ENCODE measurements around the gene GAB3.
A peak's percentile ranks its signal among the peaks of the same experiment; 100 is the strongest.

Gene GAB3, protein sequence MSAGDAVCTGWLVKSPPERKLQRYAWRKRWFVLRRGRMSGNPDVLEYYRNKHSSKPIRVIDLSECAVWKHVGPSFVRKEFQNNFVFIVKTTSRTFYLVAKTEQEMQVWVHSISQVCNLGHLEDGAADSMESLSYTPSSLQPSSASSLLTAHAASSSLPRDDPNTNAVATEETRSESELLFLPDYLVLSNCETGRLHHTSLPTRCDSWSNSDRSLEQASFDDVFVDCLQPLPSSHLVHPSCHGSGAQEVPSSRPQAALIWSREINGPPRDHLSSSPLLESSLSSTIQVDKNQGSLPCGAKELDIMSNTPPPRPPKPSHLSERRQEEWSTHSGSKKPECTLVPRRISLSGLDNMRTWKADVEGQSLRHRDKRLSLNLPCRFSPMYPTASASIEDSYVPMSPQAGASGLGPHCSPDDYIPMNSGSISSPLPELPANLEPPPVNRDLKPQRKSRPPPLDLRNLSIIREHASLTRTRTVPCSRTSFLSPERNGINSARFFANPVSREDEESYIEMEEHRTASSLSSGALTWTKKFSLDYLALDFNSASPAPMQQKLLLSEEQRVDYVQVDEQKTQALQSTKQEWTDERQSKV

DNA sequence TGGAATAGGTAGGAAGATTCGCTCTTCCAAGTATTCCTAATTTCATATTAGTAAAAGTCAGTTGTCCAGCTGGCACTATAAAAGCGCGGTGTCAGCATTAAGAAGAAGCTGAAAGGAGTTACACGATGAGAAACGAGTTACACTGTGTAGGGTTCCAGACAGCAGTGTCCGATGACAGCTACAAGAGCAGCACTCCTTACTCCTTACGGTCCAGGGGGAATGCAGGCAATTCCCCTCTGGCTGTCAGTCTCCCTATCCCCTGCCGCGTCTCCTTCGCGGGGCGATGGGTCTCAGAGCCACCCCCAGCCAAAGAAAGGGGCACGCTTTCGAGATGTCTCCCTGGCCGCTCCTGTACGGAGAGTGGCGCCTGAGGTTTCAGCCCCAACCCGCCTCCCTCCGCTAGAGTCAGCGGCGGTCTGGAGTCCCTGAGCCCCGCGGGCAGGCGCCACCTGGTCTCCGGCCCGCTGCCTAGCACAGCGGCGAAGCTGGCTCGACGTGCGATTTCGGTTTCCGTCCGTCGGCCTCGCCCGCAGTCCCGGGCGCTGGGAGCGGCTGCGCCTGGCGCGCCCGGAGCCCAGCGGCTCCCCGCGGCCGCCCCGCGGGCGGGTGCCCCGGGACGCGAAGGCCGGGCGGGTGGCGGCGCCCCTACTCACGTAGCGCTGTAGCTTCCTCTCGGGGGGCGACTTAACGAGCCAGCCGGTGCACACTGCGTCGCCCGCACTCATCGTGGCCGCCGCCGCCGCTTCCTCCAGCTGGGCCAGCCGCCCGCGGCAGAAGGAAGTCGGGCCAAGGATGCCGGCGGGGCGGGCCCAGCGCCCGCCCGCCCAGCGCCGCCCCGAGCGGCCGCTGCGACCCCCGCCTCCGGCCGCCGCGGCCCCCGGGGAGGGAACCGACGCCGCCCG lies at the start of gene GAB3:
Gene GAB3 (minus strand): TSS at position 777 of the 902 bp plus-strand sequence. CDS start 52 bp downstream, at position 725.
- DNase-seq = peak; percentile 18 to 35

DNA sequence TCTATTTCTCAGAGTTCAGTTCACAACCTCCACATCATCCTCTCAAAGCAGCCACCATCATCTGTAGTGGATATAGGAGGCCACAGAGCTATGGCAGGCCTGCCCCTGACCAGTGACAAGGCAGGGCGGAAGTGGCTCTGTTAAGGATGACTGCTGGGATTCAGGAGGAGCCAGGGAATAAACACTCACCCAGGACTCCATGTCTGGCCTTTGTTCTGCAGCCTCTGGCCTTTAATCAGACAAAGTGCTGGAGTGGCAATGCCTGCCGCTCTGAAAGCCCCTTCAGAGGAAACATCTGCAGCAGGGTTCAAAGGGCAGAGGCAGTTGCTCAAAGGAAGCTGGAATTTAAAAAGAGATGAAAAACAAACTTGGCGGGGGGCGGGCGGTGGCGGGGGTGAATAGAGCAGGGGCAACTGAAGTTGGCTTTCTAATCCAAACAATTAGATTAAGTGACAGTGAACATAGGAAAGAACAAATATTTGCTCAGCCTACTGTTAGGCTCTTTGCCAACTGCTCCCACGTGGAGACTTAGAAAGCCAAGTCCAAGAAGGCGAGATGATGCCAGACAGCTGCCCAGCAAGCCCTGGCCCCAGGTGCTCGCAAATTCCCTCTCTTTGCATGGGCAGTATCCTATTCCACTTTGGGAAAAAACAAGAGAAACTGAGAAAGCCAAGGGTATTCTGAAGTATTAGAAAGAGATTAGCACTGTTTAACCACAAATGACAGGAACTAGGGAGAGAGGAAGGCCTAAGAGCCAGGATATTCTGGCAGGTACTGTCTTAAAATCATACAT lies 48.9 kb upstream of the GAB3 start:
- no peak for DNase-seq

DNA sequence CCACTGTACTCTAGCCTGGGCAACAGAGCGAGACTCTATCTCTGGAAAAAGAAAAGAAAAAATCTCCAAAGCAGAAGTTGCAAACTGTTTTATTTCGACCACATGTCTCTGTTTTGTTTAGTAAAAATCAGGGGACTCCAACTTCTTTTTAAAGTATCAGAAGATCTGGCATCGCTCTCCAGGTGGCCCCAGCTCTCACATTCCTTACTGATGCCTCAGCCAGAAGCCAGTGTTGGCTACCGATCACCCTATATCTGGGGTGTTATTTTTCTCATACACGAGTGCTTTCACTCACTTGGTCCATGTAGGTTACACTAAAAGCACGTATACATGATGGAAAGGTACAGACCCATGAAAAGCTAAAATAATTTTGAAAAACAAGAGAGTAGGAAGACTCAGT lies 46.1 kb upstream of the GAB3 start:
- DNase-seq = no peak

DNA sequence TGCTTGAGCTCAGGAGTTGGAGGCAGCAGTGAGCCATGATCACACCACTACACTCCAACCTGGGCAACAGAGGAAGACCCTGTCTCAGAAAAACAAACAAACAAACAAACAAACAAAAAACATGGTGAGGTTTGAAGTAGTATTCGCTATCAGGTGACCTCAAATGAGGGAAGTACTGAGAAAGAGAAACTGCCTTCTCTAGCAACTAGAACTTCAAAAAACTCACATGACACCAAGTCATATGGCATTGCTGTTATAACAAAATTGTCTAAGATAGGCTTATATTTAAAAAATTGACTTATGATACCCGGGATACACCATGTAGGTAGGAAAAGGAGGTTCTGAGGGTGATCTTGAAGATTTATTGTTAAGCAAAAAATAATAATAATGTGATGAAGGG lies 44.1 kb upstream of the GAB3 start:
- no peak for DNase-seq

DNA sequence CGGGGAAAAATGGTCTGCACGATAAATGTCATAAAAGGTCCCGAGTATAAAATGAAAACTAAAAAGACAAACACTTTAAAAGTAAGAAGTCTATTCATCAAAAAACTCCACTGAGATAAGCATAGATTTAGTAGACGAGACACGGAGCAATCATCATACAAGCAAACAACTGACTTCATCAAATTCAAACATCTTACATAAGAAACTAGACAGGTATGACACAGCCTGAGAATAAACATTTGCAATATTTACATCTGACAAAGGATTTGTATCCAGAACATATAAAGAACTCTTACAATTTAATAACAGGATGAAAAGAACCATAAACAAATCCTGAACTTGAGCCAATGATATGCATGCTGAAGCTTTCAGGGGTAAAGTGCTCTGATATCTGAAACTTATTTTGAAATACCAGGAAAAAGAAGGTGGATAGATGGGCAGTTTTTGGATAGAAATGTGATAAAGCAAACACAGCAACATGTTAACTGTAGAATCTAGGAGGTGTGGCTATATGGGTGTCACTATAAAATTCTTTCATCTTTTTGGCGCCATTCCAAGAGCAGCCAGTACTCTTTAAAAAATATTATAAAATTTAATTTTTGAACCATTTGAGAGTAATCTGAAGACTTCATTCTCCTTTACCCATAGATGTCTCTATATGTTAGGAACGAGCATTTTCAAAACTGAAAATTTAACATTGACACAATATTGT lies 42.4 kb upstream of the GAB3 start:
- no peak for DNase-seq

DNA sequence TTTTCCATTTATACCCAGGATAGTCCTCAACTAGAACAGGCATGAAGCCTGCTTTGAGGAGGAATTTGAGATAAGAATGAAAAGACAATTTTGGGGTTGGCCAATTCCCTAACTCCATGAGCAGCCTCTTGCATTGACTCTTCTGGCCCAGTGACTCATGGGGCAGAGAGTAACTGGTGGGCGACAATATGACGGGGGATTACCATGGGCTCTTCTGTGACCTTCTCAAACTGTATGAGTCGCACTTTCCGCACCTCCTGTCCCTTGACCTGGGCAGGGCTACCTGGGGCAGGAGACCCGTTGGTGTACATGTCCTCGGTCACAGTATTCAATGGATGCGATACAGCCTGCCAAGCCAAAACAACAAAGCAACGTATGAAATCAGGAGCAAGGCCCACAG lies 41.1 kb upstream of the GAB3 start:
- no peak for DNase-seq

DNA sequence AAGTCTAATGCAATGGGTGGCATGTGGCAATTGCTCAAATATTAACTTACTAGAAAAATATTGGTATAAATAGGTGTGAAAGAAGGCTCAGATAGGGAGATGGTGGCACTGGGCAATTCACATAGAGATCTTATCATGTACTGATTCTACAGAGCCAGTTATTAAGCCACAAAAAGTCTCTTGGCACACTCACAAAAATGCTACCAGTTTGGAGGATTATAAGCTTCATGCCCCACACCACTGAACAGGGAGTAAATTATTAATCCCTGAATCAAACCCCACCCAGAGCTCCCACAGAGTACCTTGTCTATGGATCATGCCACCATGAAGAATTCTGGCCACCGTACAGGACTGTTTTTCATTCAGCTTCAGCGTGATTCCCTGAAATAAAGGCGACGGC lies 40.6 kb upstream of the GAB3 start:
- no peak for DNase-seq

DNA sequence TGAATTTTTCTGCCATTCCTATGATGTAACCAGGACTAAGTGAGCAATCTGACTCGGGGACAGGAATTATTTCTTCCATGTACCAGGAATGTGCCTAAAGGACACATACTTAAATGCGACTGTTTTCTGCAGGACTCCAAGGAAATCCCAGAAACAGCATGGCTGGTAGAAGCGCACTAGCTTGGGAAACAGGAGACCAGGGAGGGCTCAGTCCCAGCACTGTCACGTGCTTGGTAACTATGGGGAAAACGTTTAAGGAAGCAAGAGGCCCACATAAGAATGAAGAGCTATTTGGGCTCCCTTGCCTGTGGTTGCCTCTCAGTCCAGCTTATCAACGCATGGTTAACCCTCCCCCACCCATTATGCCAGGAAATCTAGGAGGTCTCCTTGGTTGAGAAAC lies 34.8 kb upstream of the GAB3 start:
- DNase-seq = no peak

DNA sequence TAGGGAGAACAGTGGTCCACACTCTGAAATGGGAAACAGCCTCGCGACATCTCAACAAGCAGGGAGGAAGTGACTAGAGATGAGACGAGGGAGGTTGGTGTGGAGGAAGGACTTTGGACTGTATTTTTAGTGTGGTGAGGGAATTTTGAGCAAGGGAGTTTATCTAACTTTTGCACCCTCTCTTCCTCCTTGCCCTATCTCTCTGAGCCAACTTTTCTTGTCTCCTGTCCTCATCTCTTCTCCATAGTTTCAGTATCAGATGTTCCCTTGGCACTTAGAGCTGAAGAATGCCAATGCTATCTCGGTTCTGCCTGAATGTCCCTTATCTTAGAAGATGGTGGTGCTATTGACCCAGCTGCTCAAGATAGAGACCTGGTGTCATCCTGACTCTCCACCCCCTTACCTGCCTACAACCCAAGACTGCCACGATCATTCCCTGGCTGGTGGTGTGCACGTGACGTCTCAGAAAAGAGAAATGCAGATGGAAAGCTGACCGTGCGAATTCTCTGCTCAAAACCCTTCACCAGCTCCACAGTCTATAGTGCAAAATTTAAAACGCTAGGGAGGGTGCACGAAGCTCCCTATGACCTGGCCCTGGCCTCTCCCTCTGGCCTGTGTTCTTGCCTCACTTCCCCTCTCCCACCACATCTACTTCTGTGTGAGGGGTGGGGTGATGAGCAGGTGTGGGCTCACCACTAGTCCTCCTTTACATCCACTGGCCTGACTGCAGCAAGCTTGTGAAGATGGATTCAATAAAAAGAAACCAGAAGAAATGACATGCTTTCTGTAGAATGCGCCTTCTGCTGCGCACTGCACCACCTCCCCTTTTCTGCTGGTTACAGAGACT lies 33.5 kb upstream of the GAB3 start:
- no peak for DNase-seq

DNA sequence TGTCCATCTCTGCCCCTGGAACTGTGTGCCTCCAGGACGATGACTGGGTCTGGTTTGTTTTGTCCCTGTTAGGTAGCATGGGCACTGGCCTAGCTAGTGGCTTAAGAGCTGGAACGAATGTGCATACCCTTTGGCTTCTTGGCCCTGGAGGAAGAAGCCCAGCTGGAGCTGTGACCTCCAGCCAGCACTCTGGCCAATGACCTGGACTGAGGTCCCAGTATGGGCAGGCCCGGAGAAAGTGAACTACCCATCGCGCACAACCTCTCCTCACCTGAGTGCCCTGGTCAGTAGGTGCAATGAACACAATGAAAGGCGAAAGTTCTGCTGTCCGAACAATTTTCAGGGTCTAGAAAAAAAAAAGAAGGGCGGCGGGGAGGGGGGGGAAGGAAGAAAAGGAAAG lies 30.1 kb upstream of the GAB3 start:
- DNase-seq = no peak

DNA sequence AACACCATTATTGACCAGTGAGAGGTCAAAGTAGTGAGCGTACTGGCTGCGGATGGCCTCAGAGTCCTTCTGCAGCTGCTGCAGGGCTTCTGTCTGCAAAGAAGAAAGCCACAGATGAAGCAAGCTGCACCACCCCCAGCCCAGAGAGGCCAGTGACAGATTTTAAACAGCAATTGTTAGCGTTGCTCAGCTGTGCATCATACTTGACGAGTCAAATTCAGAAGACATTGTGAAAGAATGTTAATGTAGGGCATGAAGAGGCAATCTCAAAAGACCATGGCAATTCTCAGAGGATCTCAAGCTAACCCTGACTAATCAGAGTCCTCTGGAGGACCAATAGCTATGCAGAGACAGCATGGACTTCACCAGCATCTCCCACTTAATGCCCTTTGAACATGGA lies 28.4 kb upstream of the GAB3 start:
- DNase-seq = no peak

DNA sequence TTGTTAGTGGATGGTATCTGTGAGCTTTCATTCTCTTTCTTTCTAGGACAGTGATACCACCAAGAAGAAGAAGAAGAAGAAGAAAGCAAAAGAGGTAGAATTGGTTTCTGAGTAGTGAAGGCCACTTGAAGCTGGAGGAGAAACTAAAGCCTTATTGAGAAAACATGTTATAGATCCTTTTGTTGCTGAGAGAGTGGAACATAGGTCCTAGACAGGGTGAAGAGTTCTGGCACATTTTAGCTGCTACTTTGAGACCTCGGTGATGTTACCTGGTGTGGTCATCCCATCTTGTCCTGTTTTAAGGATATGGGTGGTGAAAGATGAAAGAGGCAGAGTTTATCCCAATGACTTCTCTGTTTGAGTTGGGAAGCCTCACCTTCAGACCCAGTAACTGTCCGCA lies 25.9 kb upstream of the GAB3 start:
- no peak for DNase-seq

DNA sequence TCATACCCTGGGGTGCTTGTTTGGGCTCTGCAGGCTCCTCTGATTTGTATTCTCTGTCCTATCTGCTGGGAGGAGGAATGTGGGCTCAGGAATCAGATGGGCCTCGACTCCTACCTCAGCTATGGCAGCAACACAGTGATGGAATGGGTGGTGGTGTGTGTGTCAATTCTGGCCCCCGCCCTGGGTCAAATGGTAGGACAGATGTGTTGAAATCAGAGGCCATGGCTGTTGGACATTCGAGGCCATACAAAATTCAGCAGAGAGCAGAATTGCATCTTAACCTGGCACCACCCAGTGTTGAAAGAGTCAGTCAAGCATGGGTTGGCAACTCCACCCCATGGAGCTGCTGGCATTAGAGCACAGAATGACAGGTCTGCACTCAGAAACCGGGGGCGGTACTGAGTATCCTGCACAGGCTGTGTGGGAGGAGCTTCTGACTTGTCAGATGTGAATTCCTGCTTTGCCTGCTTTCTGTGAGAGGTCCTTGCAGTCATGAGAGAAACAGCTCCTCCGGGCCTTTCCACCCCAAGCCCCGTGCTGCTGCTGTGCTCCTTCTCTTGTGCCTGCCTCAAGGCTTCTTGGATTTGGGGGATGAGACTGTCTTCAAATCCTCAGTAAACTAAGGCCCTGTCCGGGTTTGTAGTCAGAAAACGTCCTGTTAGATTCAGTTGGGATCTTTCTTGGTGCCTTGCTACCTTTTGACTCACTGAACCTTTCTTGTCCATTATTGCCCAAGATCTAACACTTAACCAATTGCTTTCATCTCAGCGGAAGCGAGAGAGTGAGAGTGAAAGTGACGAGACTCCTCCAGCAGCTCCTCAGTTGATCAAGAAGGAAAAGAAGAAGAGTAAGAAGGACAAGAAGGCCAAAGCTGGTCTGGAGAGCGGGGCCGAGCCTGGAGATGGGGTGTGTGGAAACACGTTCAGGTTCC lies 24.8 kb upstream of the GAB3 start:
- DNase-seq = peak; percentile 45 to 54

DNA sequence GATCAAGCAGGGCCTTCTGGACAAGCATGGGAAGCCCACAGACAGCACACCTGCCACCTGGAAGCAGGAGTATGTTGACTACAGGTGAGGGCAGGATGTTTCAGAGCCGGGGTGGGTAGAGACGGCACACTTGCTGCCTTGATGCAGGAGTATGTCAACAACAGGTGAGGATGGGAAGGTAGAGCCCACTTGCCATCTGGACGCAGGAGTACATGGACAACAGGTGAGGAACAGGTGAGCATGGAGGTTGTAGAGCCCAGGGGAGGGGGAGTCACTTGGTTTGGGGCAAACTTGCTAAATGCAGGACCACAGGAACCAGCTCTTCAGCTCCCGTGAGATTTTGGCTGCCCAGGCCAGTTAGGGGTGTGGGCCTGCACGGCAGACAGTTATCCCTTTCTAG lies 23.7 kb upstream of the GAB3 start:
- DNase-seq = no peak

DNA sequence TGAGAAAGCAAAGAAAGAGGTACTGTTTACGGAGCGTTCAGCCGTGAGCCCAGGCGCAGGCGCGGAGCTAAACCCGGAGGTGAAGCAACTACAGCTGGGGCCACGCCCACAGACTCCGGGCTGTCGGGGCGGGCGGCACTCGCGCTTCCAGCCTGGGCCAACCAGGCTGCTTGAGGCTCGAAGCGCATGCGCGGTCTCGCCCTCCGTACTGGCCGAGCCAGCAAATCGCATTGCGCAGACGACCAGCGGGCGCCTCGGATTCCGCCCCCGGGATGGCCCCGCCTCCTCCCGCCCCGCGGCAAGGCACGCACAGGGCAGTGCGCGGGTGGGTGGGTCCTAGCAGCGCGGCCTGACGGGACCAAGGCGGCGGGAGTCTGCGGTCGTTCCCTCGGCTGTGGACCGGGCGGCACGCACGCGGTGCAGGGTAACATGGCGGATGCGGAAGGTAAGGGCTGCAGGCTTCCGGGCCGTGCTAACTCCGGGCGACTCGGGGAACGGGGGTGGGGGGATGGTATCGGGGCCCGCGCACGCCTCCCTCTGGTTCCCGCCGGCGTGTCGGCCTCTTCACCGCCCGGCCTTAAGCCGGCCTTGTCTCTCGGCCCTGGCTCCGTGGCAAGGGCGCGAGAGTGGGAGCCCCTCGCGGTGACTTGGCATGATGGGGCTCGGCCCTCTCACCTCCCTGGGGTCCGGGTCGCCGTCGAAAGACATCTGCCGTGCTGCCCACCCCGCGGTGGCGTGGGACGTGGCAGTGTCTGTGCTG lies 11.8 kb upstream of the GAB3 start, which contains the start of gene DKC1:
Gene DKC1 (plus strand): TSS at position 328 of the 760 bp plus-strand sequence. CDS start 102 bp downstream, at position 430.
- peak; percentile 91 to 96 for DNase-seq

DNA sequence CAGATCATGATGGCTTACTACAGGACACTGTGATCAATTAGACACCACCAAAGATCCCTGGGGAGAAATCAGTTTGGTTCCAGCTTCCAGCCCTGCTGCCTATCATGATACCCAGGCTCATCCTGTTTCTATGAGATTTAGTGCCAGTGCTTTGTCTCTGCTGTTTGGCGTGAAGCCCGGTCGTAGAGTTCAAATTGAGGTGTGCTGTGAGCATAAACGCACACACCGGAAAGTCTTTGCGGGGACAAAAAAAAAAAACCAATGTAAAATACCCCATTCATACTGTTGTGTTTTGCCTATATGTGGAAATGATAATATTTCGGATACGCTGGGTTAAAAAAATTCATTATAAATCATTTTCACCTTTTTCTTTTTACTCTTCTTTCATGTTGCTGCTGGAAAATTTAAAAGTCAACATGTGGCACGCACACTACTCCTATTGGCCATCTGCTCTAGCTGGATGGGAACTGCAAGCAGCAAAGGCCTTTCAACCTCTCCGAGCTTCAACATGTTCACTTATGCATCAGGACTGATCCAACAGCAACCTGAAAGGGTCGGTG lies 11.2 kb upstream of the GAB3 start:
- DNase-seq = no peak

DNA sequence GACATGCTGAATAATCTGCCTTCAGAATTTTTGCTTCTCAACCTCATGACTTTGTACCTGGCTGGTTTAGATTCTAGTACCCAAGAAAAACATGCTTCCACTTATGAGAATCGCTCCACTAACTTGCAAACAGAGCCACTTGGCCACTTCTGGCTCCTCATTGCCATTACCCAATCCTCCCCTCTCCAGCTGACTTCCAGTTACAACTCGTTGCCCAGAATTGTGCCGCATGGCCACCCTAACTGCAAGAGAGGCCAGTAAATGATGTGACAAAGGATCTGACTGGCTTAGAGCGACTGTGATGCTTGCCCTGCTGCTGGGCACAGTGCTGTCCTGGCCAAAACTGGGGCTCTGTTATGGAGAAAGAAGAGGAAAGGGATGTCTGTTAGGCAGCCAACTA lies 7.8 kb upstream of the GAB3 start:
- DNase-seq = no peak

DNA sequence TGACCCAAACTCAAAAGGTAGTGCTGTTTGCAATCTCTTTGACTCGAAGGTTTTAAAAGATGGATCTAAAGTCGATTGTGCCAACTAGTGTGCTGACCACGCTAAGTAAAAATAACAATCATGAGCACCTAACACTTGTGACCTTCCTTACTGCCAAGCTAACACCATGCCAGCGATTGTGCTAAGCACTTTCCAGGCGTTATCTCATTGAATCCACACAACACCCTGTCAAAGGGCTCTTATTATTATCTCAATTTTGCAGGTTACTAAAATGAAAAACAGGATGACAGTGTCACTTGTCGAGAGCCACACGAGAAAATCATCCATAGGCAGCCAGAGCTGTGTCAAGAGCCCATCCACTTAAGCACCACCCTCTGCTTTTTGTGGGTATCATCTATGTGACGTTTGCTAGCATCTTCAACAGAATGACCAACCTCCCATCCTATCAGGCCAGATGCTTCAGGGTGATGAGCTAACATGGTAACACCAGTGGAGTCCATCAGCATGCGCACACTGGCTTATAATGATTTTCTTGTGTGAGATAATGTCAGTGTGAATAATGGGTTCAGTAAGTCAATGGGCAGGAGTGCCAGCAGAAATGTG lies 893 bp upstream of the GAB3 start:
- no peak for DNase-seq

Data from activated CD4-positive, alpha-beta T cell treated with anti-CD3 and anti-CD28 coated beads for 4 hours (primary cell).